BE2C (cell line): ENCODE results near the gene ALCAM.
"Not testable (repeated sequence)": the region's sequence is repeated elsewhere in the genome, so short reads cannot be mapped to it uniquely, and the experiment has no call there.

Source experiments
- DNase-seq: peaks from one replicate; pipeline ENCODE4 v3.0.0-alpha.2; 2020
- H3K27me3 ChIP-seq: fragments of 250-450 bp; sonication (Bioruptor Pico); 2 replicates; pipeline ENCODE4 v1.5.1; 2020; ENCODE audit warnings: mild to moderate bottlenecking
- H3K36me3 ChIP-seq: fragments of 250-450 bp; sonication (Bioruptor Pico); 2 replicates; pipeline ENCODE4 v1.5.1; 2020; ENCODE audit warnings: mild to moderate bottlenecking
- H3K4me1 ChIP-seq: fragments of 250-450 bp; sonication (Bioruptor Pico); 2 replicates; pipeline ENCODE4 v1.5.1; 2020
- H3K4me3 ChIP-seq: 2 replicates; pipeline ENCODE4 v1.5.1; 2011; ENCODE audit warnings: low read depth, low read length
- H3K9me3 ChIP-seq: fragments of 250-450 bp; sonication (Bioruptor Pico); 2 replicates; pipeline ENCODE4 v1.5.1; 2020
- CTCF ChIP-seq: IDR thresholded peaks from 2 replicates; pipeline ENCODE4 v1.5.1; 2012; ENCODE audit warnings: mild to moderate bottlenecking, low read depth, low read length

ALCAM gene

GRCh38 chr3:105584003-105584790 lies 217.5 kb downstream of the ALCAM start:
- DNase-seq, result no peak
- Histone ChIP-seq H3K4me1 (no peaks in the 10 kb centered on the region; the same call in 1 of the 2 replicates), H3K4me3 (no peak overlapping the region), H3K9me3 (no peaks in the 10 kb centered on the region), H3K36me3 (no peaks in the 10 kb centered on the region), H3K27me3 (no peaks in the 10 kb centered on the region)
- no peak for TF ChIP-seq CTCF

- Histone ChIP-seq H3K36me3 (no peaks in the 10 kb centered on the region), H3K9me3 (no peaks in the 10 kb centered on the region)
- no peak for TF ChIP-seq CTCF
These were observed 226.6 kb downstream of the ALCAM start for GRCh38 chr3:105593315-105593714.

GRCh38 chr3:105594219-105594618 lies 227.5 kb downstream of the ALCAM start:
- no peak for TF ChIP-seq CTCF
- H3K36me3 ChIP-seq, result no peaks in the 10 kb centered on the region
- H3K4me3 ChIP-seq, result no peak overlapping the region
- H3K27me3 ChIP-seq, result no peaks in the 10 kb centered on the region
- no peaks in the 10 kb centered on the region for H3K4me1 ChIP-seq
- no peak for DNase-seq
- no peaks in the 10 kb centered on the region for H3K9me3 ChIP-seq

More at GRCh38 chr3:105593315-105593714, 226.6 kb downstream of the ALCAM start:
- DNase-seq, result no peak
- Histone ChIP-seq H3K4me1 (no peaks in the 10 kb centered on the region), H3K27me3 (no peaks in the 10 kb centered on the region), H3K4me3 (no peak overlapping the region)

GRCh38 chr3:105598042-105598796 lies 231.5 kb downstream of the ALCAM start:
- Histone ChIP-seq H3K4me3 (no peak overlapping the region), H3K36me3 (no peaks in the 10 kb centered on the region), H3K27me3 (no peaks in the 10 kb centered on the region), H3K4me1 (no peaks in the 10 kb centered on the region), H3K9me3 (no peaks in the 10 kb centered on the region)
- TF ChIP-seq CTCF, result no peak
- DNase-seq, result no peak

GRCh38 chr3:105599350-105599749 lies 232.6 kb downstream of the ALCAM start:
- no peak for DNase-seq
- no peaks in the 10 kb centered on the region for H3K9me3 ChIP-seq
- TF ChIP-seq CTCF, result no peak
- H3K27me3 ChIP-seq, result no peaks in the 10 kb centered on the region
- H3K4me1 ChIP-seq, result no peaks in the 10 kb centered on the region
- H3K4me3 ChIP-seq, result no peak overlapping the region
- no peaks in the 10 kb centered on the region for H3K36me3 ChIP-seq

GRCh38 chr3:105601756-105602155 lies 235.0 kb downstream of the ALCAM start:
- DNase-seq, H3K27me3 ChIP-seq, H3K4me1 ChIP-seq, H3K36me3 ChIP-seq, H3K9me3 ChIP-seq, H3K4me3 ChIP-seq: not testable (repeated sequence)

GRCh38 chr3:105602286-105602685 lies 235.6 kb downstream of the ALCAM start:
- H3K27me3 ChIP-seq, H3K36me3 ChIP-seq, H3K9me3 ChIP-seq, H3K4me1 ChIP-seq, H3K4me3 ChIP-seq, DNase-seq: not testable (repeated sequence)

- H3K4me1 ChIP-seq, H3K27me3 ChIP-seq, H3K4me3 ChIP-seq, DNase-seq, H3K9me3 ChIP-seq, H3K36me3 ChIP-seq: not testable (repeated sequence)
These were observed 236.8 kb downstream of the ALCAM start for GRCh38 chr3:105603516-105603915.
